K562 (cell line): ENCODE results near the gene DYRK1A. TPM values are rescaled to one million over a fixed set of nuclear protein-coding genes. Genes with fewer than 3 reads are reported as not detected.

Experiments
- CEBPG ChIP-seq, 3 experiments: fragments of 200-800 bp in 1 of 3; sonication (Bioruptor generic) in 1 of 3; sonication (generic) in 1 of 3; formaldehyde crosslinking in 1 of 3; IDR thresholded peaks in 2 of 3; conservative IDR thresholded peaks in 1 of 3; 2 replicates each; pipeline versions ENCODE4 v1.6.1 to v1.8.0; 2016 to 2022; ENCODE audit warnings: missing compliant biosample characterization in 2 of 3, missing genetic modification characterization in 2 of 3, mild to moderate bottlenecking in 1 of 3, missing genetic modification reagents in 1 of 3
- ERF ChIP-seq: fragments of 450-650 bp; formaldehyde crosslinking; IDR thresholded peaks from 2 replicates; pipeline ENCODE4 v1.4.0; 2020; ENCODE audit warnings: mild to moderate bottlenecking, mixed read lengths
- HNRNPH1 ChIP-seq: fragments of 200-400 bp; formaldehyde crosslinking; optimal IDR thresholded peaks from 2 replicates; pipeline ENCODE3; 2017; ENCODE audit warnings: low read depth, mild to moderate bottlenecking, low read length, moderate library complexity
- MAFG ChIP-seq: fragments of 450-650 bp; conservative IDR thresholded peaks from 2 replicates; pipeline ENCODE4 v1.6.1; 2016; ENCODE audit warnings: missing genetic modification characterization, missing compliant biosample characterization
- MTF1 ChIP-seq: fragments of 250-450 bp; sonication (Bioruptor Pico); IDR thresholded peaks from 2 replicates; pipeline ENCODE4 v1.9.0; 2021; ENCODE audit warnings: moderate library complexity, mild to moderate bottlenecking, inconsistent platforms, borderline replicate concordance
- NFIX ChIP-seq: fragments of 250-450 bp; sonication (Bioruptor Pico); IDR thresholded peaks from 2 replicates; pipeline ENCODE4 v1.4.0; 2020; ENCODE audit warnings: low read depth, mild to moderate bottlenecking, moderate library complexity
- PHF8 ChIP-seq: fragments of 200-600 bp; sonication (generic); IDR thresholded peaks from 2 replicates; pipeline ENCODE4 v1.6.1; 2012; ENCODE audit warnings: mixed run types, mild to moderate bottlenecking, inconsistent platforms, low read length, moderate library complexity, borderline replicate concordance
- PYGO2 ChIP-seq: fragments of 450-650 bp; IDR thresholded peaks from 2 replicates; pipeline ENCODE4 v1.6.1; 2016; ENCODE audit warnings: mild to moderate bottlenecking, missing genetic modification characterization, moderate library complexity, missing compliant biosample characterization
- SETDB1 ChIP-seq: IDR thresholded peaks from one replicate; pipeline ENCODE4 v1.6.1; 2012; ENCODE audit warnings: low read length, control low read depth, inconsistent platforms
- SMAD1 ChIP-seq: fragments of 150-350 bp; IDR thresholded peaks from 2 replicates; pipeline ENCODE4 v1.6.1; 2014; ENCODE audit warnings: low read length, low read depth; ENCODE audit not compliant: partially characterized antibody
- STAT5A ChIP-seq: IDR thresholded peaks from 2 replicates; pipeline ENCODE4 v1.6.1; 2012; ENCODE audit warnings: low read length, inconsistent platforms, borderline replicate concordance
- TAF9B ChIP-seq: fragments of 450-650 bp; IDR thresholded peaks from 2 replicates; pipeline ENCODE4 v1.6.1; 2018; ENCODE audit warnings: mild to moderate bottlenecking; ENCODE audit not compliant: partially characterized antibody
- ZNF12 ChIP-seq: sonication (generic); formaldehyde crosslinking; IDR thresholded peaks from 2 replicates; pipeline ENCODE4 v1.4.0; 2020; ENCODE audit warnings: mild to moderate bottlenecking, missing genetic modification reagents
- ZNF408 ChIP-seq: fragments of 250-450 bp; sonication (Bioruptor Pico); IDR thresholded peaks from 2 replicates; pipeline ENCODE4 v1.4.0; 2020; ENCODE audit warnings: low read depth, mild to moderate bottlenecking, moderate library complexity
- ZNF785 ChIP-seq: fragments of 250-450 bp; sonication (Bioruptor Pico); IDR thresholded peaks from 2 replicates; pipeline ENCODE4 v1.4.0; 2020; ENCODE audit warnings: mild to moderate bottlenecking
- polyA plus RNA-seq, 8 experiments: library from polyadenylated mRNA; depleted of rRNA in 4 of 8; stranded (reverse) in 5 of 8; unstranded in 3 of 8; fragments of >200 nt; fragmentation: Nextera tagmentation in 2 of 8; fragmentation: Illumina TruSeq in 1 of 8; extraction: Ambion mirVana in 2 of 8; extraction: Trizol in 1 of 8; gene quantifications; 2 replicates each; pipeline versions ENCODE4 v1.2.1 to v1.2.3, GENCODE V29; 2011 to 2014; ENCODE audit warnings: inconsistent platforms in 1 of 8, missing spikeins in 1 of 8
- total RNA-seq, 7 experiments: library from RNA; depleted of rRNA in 6 of 7; stranded (reverse); fragments of >200 nt in 6 of 7; fragmentation: Illumina TruSeq in 2 of 7; extraction: Trizol in 2 of 7; gene quantifications; 2 replicates each; pipeline versions ENCODE4 v1.2.1 to v1.2.3, GENCODE V29; 2011 to 2021; ENCODE audit warnings: low replicate concordance in 1 of 7
- TF ChIP-seq, protein P1 (sequence below), 2 experiments: IDR thresholded peaks; 2 replicates each; pipeline ENCODE4 v1.6.1; 2011; ENCODE audit warnings: borderline replicate concordance in 1 of 2, control low read depth in 1 of 2, low read depth in 1 of 2, low read length in 1 of 2, mild to moderate bottlenecking in 1 of 2, mixed read lengths in 1 of 2, moderate library complexity in 1 of 2; ENCODE audit not compliant: insufficient read depth in 1 of 2, insufficient read length in 1 of 2, poor library complexity in 1 of 2, severe bottlenecking in 1 of 2; ENCODE audit errors: extremely low read depth in 1 of 2
- TF ChIP-seq, protein P2 (sequence below): fragments of 250-450 bp; sonication (Bioruptor Pico); IDR thresholded peaks from 2 replicates; pipeline ENCODE4 v1.4.0; 2020; ENCODE audit warnings: mild to moderate bottlenecking, moderate library complexity
- TF ChIP-seq, protein P3 (sequence below): IDR thresholded peaks from 2 replicates; pipeline ENCODE4 v1.6.1; 2016; ENCODE audit warnings: missing genetic modification characterization, missing compliant biosample characterization
- TF ChIP-seq, protein P4 (sequence below): fragments of 250-450 bp; sonication (Bioruptor Pico); IDR thresholded peaks from 2 replicates; pipeline ENCODE4 v1.6.1; 2021; ENCODE audit warnings: mild to moderate bottlenecking

The DYRK1A gene
- total and polyA plus RNA-seq, 9 of the 15 experiments (the other 6 are each of a cell fraction or from before 2014, with no cell fraction given): 3.7 to 64.8 (median 42.3) TPM

DNA sequence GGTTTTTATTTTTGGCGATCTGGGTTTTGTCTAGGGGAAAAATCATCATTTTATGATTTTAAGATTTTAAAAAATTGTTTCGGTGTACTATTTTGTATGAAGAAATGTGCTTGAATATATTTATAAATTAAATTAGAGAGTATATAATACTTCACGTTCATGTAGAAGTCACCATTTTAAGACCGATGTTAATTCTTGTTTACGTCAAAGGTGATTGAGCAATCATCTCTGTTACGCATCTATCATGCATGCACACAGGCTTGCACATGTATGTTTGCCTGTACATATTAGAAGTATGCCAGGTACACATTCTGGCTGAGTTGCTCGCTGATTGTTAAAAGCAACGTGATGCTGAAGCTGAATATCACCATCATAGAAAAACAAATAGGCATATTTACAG, 54.7 kb downstream of the DYRK1A start (continued):
- TF ChIP-seq PHF8 (no peak), ZNF785 (CRISPR knock-in tag) (no peak), ERF (CRISPR knock-in tag) (no peak), STAT5A (no peak), HNRNPH1 (no peak), MTF1 (peak; percentile 81; the same call in 1 of the 2 replicates), MAFG (no peak), ZNF12 (CRISPR knock-in tag) (no peak), CEBPG (CRISPR knock-in tag; IDR thresholded peaks at IDR 0.05) (no peak), CEBPG (tag; conservative IDR thresholded peaks at IDR 0.05 in 1 of 2, IDR thresholded peaks at IDR 0.05 in 1 of 2) (peak in 1 of 2 experiments; percentile 85; a peak in 2 of 4 replicates), NFIX (peak; percentile 70), SETDB1 (no peak), PYGO2 (no peak), TAF9B (no peak), ZNF408 (peak; percentile 87; the same call in 1 of the 2 replicates), SMAD1 (no peak)
- TF ChIP-seq, protein P1, sequence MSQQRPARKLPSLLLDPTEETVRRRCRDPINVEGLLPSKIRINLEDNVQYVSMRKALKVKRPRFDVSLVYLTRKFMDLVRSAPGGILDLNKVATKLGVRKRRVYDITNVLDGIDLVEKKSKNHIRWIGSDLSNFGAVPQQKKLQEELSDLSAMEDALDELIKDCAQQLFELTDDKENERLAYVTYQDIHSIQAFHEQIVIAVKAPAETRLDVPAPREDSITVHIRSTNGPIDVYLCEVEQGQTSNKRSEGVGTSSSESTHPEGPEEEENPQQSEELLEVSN (IDR thresholded peaks at IDR 0.05; ENCODE audit: borderline replicate concordance in 1 of 2, extremely low read depth in 1 of 2, insufficient read depth in 1 of 2, insufficient read length in 1 of 2, low read depth in 1 of 2, low read length in 1 of 2, poor library complexity in 1 of 2, severe bottlenecking in 1 of 2): no peak
- TF ChIP-seq, protein P2, sequence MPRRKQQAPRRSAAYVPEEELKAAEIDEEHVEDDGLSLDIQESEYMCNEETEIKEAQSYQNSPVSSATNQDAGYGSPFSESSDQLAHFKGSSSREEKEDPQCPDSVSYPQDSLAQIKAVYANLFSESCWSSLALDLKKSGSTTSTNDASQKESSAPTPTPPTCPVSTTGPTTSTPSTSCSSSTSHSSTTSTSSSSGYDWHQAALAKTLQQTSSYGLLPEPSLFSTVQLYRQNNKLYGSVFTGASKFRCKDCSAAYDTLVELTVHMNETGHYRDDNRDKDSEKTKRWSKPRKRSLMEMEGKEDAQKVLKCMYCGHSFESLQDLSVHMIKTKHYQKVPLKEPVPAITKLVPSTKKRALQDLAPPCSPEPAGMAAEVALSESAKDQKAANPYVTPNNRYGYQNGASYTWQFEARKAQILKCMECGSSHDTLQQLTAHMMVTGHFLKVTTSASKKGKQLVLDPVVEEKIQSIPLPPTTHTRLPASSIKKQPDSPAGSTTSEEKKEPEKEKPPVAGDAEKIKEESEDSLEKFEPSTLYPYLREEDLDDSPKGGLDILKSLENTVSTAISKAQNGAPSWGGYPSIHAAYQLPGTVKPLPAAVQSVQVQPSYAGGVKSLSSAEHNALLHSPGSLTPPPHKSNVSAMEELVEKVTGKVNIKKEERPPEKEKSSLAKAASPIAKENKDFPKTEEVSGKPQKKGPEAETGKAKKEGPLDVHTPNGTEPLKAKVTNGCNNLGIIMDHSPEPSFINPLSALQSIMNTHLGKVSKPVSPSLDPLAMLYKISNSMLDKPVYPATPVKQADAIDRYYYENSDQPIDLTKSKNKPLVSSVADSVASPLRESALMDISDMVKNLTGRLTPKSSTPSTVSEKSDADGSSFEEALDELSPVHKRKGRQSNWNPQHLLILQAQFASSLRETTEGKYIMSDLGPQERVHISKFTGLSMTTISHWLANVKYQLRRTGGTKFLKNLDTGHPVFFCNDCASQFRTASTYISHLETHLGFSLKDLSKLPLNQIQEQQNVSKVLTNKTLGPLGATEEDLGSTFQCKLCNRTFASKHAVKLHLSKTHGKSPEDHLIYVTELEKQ (CRISPR knock-in tag): no peak
- TF ChIP-seq, protein P3, sequence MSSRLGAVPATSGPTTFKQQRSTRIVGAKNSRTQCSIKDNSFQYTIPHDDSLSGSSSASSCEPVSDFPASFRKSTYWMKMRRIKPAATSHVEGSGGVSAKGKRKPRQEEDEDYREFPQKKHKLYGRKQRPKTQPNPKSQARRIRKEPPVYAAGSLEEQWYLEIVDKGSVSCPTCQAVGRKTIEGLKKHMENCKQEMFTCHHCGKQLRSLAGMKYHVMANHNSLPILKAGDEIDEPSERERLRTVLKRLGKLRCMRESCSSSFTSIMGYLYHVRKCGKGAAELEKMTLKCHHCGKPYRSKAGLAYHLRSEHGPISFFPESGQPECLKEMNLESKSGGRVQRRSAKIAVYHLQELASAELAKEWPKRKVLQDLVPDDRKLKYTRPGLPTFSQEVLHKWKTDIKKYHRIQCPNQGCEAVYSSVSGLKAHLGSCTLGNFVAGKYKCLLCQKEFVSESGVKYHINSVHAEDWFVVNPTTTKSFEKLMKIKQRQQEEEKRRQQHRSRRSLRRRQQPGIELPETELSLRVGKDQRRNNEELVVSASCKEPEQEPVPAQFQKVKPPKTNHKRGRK (tag): no peak
- TF ChIP-seq, protein P4, sequence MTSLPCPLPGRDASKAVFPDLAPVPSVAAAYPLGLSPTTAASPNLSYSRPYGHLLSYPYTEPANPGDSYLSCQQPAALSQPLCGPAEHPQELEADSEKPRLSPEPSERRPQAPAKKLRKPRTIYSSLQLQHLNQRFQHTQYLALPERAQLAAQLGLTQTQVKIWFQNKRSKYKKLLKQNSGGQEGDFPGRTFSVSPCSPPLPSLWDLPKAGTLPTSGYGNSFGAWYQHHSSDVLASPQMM (CRISPR knock-in tag): no peak
